ENCODE data around the gene RAPGEF6. TPM values are rescaled to one million over a fixed set of nuclear protein-coding genes. Genes with fewer than 3 reads are reported as not detected.

RAPGEF6 gene
- total RNA-seq, 2 donors from 2014 or later = 16.5 to 50.0 TPM

DNA sequence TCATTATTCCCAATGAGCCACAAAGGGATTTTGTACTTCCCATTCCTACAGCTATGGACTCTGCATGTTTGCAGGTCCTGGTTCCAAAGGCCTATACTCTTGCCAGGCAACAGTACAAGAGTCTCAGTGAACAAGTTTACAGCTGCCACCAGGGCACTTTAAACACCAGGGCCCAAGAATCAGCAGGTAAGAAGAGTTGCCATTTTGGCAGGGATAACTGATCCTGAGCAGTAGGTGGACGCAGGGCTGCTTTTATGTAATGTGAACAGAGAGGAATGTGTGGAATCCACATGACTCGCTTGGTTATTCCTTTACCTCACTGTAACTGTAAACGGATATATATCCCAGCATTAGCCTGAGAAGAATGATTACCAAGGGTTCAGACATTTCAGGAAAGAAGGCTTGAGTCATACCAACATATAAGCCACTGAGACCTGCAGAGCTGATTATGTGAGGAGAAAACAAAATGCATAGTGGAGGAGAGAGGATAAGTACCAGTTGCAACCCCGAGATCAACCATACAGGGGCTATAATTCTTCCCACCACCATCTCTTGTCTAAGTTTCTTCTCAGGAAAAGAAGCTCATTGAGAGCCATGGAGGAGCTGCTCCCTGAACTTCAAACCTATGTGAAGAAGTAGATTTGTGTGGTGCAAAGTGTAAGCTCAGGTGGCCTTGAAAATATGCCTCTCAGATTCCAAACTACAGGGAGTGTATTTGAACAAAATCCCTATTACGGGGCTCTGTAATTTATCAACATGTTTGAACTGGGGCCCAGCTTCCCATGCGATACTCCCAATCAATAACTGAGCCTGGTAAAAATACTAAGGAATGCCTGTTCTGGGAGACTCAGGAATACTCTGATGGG lies 24.6 kb downstream of the RAPGEF6 start:
- DNase-seq (ENCODE audit: low spot score) (no peak), ATAC-seq (ENCODE audit: insufficient number of reproducible peaks, low FRiP score, low read depth) (no peak)
- Histone ChIP-seq H3K4me1 (ENCODE audit: control insufficient read depth in 1 of 2, low read depth in 2 of 2) (peaks cover 26 to 39% of the 10 kb centered on the region in 2 donors), H3K27me3 (replicated peaks; ENCODE audit: insufficient read depth) (no peaks in the 10 kb centered on the region), H3K4me3 (no peak overlapping the region), H3K27ac (peak overlapping the region; percentile 2 to 71), H3K36me3 (no peaks in the 10 kb centered on the region), H3K9me3 (no peaks in the 10 kb centered on the region)
- TF ChIP-seq, protein P1, sequence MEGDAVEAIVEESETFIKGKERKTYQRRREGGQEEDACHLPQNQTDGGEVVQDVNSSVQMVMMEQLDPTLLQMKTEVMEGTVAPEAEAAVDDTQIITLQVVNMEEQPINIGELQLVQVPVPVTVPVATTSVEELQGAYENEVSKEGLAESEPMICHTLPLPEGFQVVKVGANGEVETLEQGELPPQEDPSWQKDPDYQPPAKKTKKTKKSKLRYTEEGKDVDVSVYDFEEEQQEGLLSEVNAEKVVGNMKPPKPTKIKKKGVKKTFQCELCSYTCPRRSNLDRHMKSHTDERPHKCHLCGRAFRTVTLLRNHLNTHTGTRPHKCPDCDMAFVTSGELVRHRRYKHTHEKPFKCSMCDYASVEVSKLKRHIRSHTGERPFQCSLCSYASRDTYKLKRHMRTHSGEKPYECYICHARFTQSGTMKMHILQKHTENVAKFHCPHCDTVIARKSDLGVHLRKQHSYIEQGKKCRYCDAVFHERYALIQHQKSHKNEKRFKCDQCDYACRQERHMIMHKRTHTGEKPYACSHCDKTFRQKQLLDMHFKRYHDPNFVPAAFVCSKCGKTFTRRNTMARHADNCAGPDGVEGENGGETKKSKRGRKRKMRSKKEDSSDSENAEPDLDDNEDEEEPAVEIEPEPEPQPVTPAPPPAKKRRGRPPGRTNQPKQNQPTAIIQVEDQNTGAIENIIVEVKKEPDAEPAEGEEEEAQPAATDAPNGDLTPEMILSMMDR (IDR thresholded peaks at IDR 0.05) = no peak

DNA sequence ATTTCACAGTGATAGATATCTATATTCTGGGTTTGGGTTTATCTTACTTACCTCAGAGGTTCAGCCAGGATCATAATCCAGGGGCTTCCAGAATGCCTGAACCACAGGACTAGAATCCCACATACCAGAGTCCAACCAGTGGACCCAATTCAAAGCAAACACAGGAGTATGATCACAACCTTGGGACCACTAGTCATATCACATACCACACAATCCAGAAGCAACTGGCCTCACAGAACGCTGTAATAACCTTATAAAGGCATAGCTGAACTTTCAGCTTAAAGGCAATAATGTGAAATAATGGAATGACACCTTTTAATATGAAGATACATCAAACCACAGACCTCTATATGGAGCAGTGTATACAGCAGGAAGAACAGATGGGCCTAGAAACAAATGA lies 25.3 kb downstream of the RAPGEF6 start:
- H3K36me3 ChIP-seq = no peaks in the 10 kb centered on the region
- ATAC-seq (ENCODE audit: insufficient number of reproducible peaks, low FRiP score, low read depth) (no peak), DNase-seq (ENCODE audit: low spot score) (no peak)
- TF ChIP-seq, protein P1 (IDR thresholded peaks at IDR 0.05) = no peak
- peaks cover 26 to 39% of the 10 kb centered on the region in 2 donors for H3K4me1 ChIP-seq (ENCODE audit: control insufficient read depth in 1 of 2, low read depth in 2 of 2)
- H3K27me3 ChIP-seq (replicated peaks; ENCODE audit: insufficient read depth) = no peaks in the 10 kb centered on the region
- H3K27ac ChIP-seq = peak overlapping the region; percentile 51 to 71
- no peak overlapping the region for H3K4me3 ChIP-seq
- H3K9me3 ChIP-seq = no peaks in the 10 kb centered on the region

DNA sequence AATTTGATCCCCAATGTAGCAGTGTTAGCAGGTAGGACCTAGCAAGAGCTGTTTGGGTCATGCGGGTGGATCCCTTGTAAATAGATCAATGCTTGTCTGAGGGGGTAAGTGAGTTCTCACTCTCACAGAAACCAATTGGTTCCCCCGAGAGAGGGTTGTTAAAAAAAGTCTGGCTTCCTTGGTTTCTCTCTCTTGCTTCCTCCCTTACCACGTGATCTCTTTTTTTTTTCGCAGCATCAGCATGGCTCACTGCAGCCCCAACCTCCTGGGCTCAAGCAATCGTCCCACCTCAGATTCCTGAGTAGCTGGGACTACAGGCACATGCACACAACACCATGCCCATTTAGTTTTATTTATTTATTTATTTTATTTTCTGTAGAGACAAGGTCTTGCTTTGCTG lies 26.4 kb downstream of the RAPGEF6 start:
- Histone ChIP-seq H3K27ac (peak overlapping the region; percentile 15 to 71), H3K9me3 (no peaks in the 10 kb centered on the region), H3K4me3 (no peak overlapping the region), H3K27me3 (replicated peaks; ENCODE audit: insufficient read depth) (no peaks in the 10 kb centered on the region), H3K36me3 (no peaks in the 10 kb centered on the region), H3K4me1 (ENCODE audit: control insufficient read depth in 1 of 2, low read depth in 2 of 2) (peaks cover 26 to 39% of the 10 kb centered on the region in 2 donors)
- ATAC-seq (ENCODE audit: insufficient number of reproducible peaks, low FRiP score, low read depth) (no peak), DNase-seq (ENCODE audit: low spot score) (no peak)
- TF ChIP-seq, protein P1 (IDR thresholded peaks at IDR 0.05) = no peak

DNA sequence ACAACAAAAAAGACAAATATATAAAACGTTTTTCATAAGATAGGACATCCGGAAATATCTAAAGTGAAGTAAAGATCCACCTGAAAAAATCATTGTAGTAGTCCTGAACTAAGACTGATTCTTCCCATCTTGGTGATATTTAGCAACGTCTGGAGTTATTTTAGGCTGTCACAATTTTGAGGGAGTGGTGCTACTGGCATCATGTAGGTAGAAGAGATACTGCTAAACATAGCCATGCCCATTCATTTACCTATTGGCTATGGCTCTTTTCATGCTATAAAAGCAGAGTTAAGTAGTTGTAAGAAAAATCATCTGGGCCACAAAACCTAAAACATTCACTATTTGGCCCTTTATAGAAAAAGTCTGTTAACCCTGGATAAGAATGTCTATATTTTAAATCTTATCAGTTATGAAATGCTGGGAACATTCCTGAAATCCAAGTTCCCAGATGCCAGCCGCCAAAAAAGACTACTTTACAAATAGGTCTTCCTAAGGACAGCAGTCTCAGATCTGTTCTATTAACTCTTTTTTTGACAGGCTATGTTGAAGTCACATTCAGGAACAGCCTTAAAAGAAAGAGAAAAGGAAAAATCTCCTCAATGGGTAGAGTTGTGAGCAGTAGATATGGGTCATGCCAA lies 27.0 kb downstream of the RAPGEF6 start:
- Histone ChIP-seq H3K27ac (peak overlapping the region; percentile 15 to 71), H3K4me3 (no peak overlapping the region), H3K9me3 (no peaks in the 10 kb centered on the region), H3K27me3 (replicated peaks; ENCODE audit: insufficient read depth) (no peaks in the 10 kb centered on the region), H3K4me1 (ENCODE audit: control insufficient read depth in 1 of 2, low read depth in 2 of 2) (peaks cover 26 to 39% of the 10 kb centered on the region in 2 donors), H3K36me3 (no peaks in the 10 kb centered on the region)
- ATAC-seq (ENCODE audit: insufficient number of reproducible peaks, low FRiP score, low read depth) (no peak), DNase-seq (ENCODE audit: low spot score) (no peak)
- TF ChIP-seq, protein P1 (IDR thresholded peaks at IDR 0.05) = no peak

DNA sequence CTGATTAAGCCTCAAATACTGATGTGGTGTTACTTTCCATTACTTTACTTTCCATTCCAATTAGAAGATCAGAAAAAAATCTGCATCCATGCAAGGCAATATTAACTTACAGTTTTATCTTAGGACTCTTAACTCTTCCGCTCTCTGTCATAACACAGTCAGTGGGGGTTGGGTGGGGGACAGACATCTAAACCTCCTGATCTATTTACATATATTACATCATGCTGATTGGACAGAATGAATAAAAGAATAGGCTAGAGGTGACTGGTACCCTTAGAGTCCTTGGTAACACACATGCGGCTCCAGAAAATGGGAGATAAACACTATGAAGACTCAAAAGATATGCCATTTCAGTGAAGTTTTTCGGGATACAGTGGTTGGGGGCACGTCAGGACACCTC lies 27.6 kb downstream of the RAPGEF6 start:
- peaks cover 26 to 39% of the 10 kb centered on the region in 2 donors for H3K4me1 ChIP-seq (ENCODE audit: control insufficient read depth in 1 of 2, low read depth in 2 of 2)
- no peak overlapping the region for H3K4me3 ChIP-seq
- peak overlapping the region in 1 of 2 donors; percentile 71 for H3K27ac ChIP-seq
- H3K27me3 ChIP-seq (replicated peaks; ENCODE audit: insufficient read depth) = no peaks in the 10 kb centered on the region
- H3K9me3 ChIP-seq = no peaks in the 10 kb centered on the region
- ATAC-seq (ENCODE audit: insufficient number of reproducible peaks, low FRiP score, low read depth) = no peak
- DNase-seq (ENCODE audit: low spot score) = no peak
- TF ChIP-seq, protein P1 (IDR thresholded peaks at IDR 0.05) = no peak
- H3K36me3 ChIP-seq = no peaks in the 10 kb centered on the region

All from thoracic aorta (tissue), 2 donors.